Prostate gland (tissue), 2 donors: ENCODE results near the gene OSBPL2. TPM values are rescaled to one million over a fixed set of nuclear protein-coding genes. Genes with fewer than 3 reads are reported as not detected.

Experiments used
- DNase-seq: peaks from one replicate; pipeline ENCODE4 v3.0.0-alpha.2; 2019; ENCODE audit warnings: low spot score
- H3K27ac ChIP-seq, 2 donors: fragments of 200-600 bp; sonication (generic); 2 replicates each; pipeline ENCODE4 v1.5.1; 2017 to 2019
- H3K27me3 ChIP-seq: fragments of 200-600 bp; sonication (generic); replicated peaks from 2 replicates; pipeline ENCODE4 v1.5.1; 2019; ENCODE audit not compliant: insufficient read depth
- H3K36me3 ChIP-seq, 2 donors: fragments of 200-600 bp; sonication (generic); 1 replicate in 1 of 2; 2 replicates in 1 of 2; pipeline versions ENCODE4 v1.5.1 to v1.8.1; 2017 to 2019
- H3K4me1 ChIP-seq: fragments of 200-600 bp; sonication (generic); replicated peaks from 2 replicates; pipeline ENCODE4 v1.5.1; 2019
- H3K4me3 ChIP-seq, 2 donors: fragments of 200-600 bp; sonication (generic); 2 replicates each; pipeline ENCODE4 v1.5.1; 2017 to 2019
- H3K9me3 ChIP-seq: fragments of 200-600 bp; sonication (generic); 2 replicates; pipeline ENCODE4 v1.5.1; 2017
- CTCF ChIP-seq, 4 experiments: fragments of 200-600 bp in 2 of 4; fragments of 450-650 bp in 2 of 4; sonication (generic) in 2 of 4; IDR thresholded peaks; 1 replicate in 3 of 4; 2 replicates in 1 of 4; pipeline ENCODE4 v1.5.1; 2016 to 2019; ENCODE audit warnings: antibody characterized with exemption in 4 of 4, mild to moderate bottlenecking in 2 of 4, moderate library complexity in 2 of 4
- POLR2A ChIP-seq: fragments of 450-650 bp; IDR thresholded peaks from one replicate; pipeline ENCODE4 v1.6.1; 2016; ENCODE audit warnings: antibody characterized with exemption, mild to moderate bottlenecking
- POLR2AphosphoS5 ChIP-seq: sonication (generic); formaldehyde crosslinking; IDR thresholded peaks from one replicate; pipeline ENCODE4 v1.6.1; 2017; ENCODE audit warnings: antibody characterized with exemption
- WGBS: methylation state at CpG from one replicate; pipeline ENCODE4 v1.1.5; 2018; 5-methylcytosine and 5-hydroxymethylcytosine counted together
- intact Hi-C: fragments of 100-400 bp; cut with DNase I; formaldehyde crosslinking; loops from one replicate; pipeline ENCODE4 v1.14.2; 2022
- total RNA-seq, 2 donors: library from RNA; depleted of rRNA; stranded (reverse); fragments of >200 nt; gene quantifications; one replicate each; pipeline ENCODE4 v1.1.0, GENCODE V29; 2016

OSBPL2 gene
- total RNA-seq, 2 donors from 2014 or later = 33.5 to 50.6 TPM

- 82% methylated on average over 7 of the region's 7 CpGs for WGBS
- no peaks in the 10 kb centered on the region for H3K9me3 ChIP-seq
- H3K27ac ChIP-seq = no peak overlapping the region
- intact Hi-C loops = no loop called here
- no peak overlapping the region for H3K4me3 ChIP-seq
- H3K36me3 ChIP-seq = peaks cover 0 to 8% of the 10 kb centered on the region in 2 donors
- no peak for DNase-seq
- H3K27me3 ChIP-seq = no peaks in the 10 kb centered on the region
- no peak for TF ChIP-seq POLR2AphosphoS5
- TF ChIP-seq CTCF (IDR thresholded peaks at IDR 0.05) = no peak
- TF ChIP-seq POLR2A = no peak
- no peaks in the 10 kb centered on the region for H3K4me1 ChIP-seq
Measured at GRCh38 chr20:62268228-62268900, 30.0 kb downstream of the OSBPL2 start.

- TF ChIP-seq POLR2AphosphoS5 (no peak), CTCF (IDR thresholded peaks at IDR 0.05) (no peak), POLR2A (no peak)
- Histone ChIP-seq H3K27ac (no peak overlapping the region), H3K9me3 (no peaks in the 10 kb centered on the region), H3K36me3 (peaks cover 3 to 12% of the 10 kb centered on the region in 2 donors), H3K4me1 (no peaks in the 10 kb centered on the region), H3K27me3 (no peaks in the 10 kb centered on the region), H3K4me3 (no peak overlapping the region)
- WGBS = 89% methylated on average over 14 of the region's 14 CpGs
- no peak for DNase-seq
- intact Hi-C loops = no loop called here
Measured at GRCh38 chr20:62269378-62269777, 31.1 kb downstream of the OSBPL2 start.

DNA sequence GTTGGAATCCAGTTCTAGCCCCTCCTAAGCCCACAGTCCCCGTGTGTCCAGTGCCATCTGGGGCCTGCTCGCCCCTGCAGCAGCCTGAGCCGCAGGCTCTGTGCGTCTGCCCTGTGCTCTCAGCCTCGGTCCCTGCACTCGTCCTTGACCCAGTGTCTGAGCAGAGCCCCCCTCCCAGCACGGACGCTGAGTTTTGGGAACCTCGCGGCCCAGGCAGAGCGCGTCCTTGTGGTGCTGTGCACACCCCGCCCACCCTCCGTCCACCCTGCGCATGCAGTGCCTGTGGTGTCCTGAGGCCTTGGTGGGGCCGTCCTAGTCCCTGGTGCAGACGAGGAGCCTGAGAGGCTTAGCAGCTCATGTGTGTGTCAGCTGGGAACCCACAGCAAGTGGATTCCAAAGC, 31.6 kb downstream of the OSBPL2 start:
- no peaks in the 10 kb centered on the region for H3K9me3 ChIP-seq
- H3K4me3 ChIP-seq = no peak overlapping the region
- H3K27me3 ChIP-seq = no peaks in the 10 kb centered on the region
- no peaks in the 10 kb centered on the region for H3K4me1 ChIP-seq
- peaks cover 3 to 8% of the 10 kb centered on the region in 2 donors for H3K36me3 ChIP-seq
- intact Hi-C loops = no loop called here
- 90% methylated on average over 17 of the region's 17 CpGs for WGBS
- TF ChIP-seq POLR2AphosphoS5 (no peak), CTCF (IDR thresholded peaks at IDR 0.05) (no peak), POLR2A (no peak)
- no peak for DNase-seq
- H3K27ac ChIP-seq = no peak overlapping the region

DNA sequence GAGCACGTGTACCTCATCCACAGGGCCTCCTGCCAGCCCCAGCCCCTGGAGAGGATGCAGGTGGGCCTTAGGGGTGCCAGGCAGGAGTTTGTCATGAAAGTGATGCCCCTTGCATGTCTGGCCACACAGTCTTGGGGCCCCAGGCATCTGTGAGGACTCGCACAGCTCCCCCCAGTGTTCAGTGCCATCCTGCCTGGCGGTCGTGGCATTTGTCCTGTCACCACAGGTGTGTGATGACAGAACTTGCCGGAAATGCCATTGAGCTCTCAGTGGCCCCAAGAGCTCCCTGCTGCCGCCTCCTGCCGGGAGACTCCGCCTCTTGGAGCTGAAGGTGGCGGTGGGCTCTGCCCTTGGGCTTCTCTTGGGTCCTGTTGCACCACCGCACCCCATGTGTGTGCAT, 33.9 kb downstream of the OSBPL2 start:
- no peaks in the 10 kb centered on the region for H3K4me1 ChIP-seq
- H3K27me3 ChIP-seq = no peaks in the 10 kb centered on the region
- TF ChIP-seq CTCF (IDR thresholded peaks at IDR 0.05) = no peak
- no peak for TF ChIP-seq POLR2A
- no peak for TF ChIP-seq POLR2AphosphoS5
- no peak overlapping the region for H3K27ac ChIP-seq
- 78% methylated on average over 10 of the region's 10 CpGs for WGBS
- DNase-seq = no peak
- H3K36me3 ChIP-seq = peaks cover 3 to 7% of the 10 kb centered on the region in 2 donors
- H3K9me3 ChIP-seq = no peaks in the 10 kb centered on the region
- no peak overlapping the region for H3K4me3 ChIP-seq
- intact Hi-C loops = no loop called here

DNA sequence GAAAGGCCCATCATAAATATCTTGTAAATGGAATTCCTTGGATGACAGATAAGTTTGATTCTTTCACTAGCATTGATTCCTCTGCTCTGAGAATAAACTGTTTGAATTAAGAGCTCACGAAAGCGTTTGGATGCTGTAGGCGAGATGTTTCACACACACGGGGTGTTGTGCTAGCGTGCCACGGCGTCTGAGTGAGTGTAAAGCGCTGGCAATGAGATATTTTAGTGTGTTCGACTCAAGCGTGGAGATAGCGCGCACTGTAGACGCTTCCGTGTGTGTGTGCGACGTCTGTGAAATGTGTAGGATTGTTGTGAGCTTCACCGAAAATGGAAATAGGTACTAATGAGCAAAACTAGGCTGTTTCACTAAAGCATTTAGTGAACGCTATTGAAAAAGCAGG, 35.1 kb downstream of the OSBPL2 start:
- WGBS = 94% methylated on average over 18 of the region's 18 CpGs
- intact Hi-C loops = no loop called here
- no peak overlapping the region for H3K4me3 ChIP-seq
- no peaks in the 10 kb centered on the region for H3K27me3 ChIP-seq
- no peaks in the 10 kb centered on the region for H3K9me3 ChIP-seq
- no peaks in the 10 kb centered on the region for H3K4me1 ChIP-seq
- no peak for TF ChIP-seq POLR2A
- TF ChIP-seq CTCF (IDR thresholded peaks at IDR 0.05) = no peak
- no peak for TF ChIP-seq POLR2AphosphoS5
- DNase-seq = no peak
- H3K36me3 ChIP-seq = peaks cover 3 to 7% of the 10 kb centered on the region in 2 donors
- H3K27ac ChIP-seq = no peak overlapping the region
